SHP77 treated with DMSO at 0.1 percent for 48 hours (cell line): ENCODE results near the gene MARCHF10.

ENCODE experiments used
- DNase-seq: peaks from one replicate; lab custom pipeline; 2025; lab: John Stamatoyannopoulos, UW

MARCHF10 gene

DNA sequence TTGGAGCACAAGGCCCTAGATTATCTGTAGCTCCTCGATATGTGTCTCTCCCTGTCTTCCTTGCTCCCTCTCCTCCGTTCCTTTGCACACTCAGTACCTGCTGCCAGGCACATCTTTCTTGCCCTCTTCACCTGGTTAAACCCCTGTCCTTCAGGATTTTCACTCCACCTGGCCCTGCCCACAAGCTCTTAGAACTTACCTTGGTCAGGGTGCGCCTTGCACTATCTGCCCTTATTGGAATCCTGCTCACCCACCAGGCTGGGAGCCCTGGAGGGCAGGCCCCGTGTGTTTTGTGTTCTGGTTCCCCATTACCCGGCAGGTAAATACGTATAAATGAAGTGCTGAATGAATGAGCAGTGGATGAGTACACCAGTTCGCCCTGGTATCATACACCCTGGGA is 54.6 kb downstream of the MARCHF10 start:
- DNase-seq = no peak

DNA sequence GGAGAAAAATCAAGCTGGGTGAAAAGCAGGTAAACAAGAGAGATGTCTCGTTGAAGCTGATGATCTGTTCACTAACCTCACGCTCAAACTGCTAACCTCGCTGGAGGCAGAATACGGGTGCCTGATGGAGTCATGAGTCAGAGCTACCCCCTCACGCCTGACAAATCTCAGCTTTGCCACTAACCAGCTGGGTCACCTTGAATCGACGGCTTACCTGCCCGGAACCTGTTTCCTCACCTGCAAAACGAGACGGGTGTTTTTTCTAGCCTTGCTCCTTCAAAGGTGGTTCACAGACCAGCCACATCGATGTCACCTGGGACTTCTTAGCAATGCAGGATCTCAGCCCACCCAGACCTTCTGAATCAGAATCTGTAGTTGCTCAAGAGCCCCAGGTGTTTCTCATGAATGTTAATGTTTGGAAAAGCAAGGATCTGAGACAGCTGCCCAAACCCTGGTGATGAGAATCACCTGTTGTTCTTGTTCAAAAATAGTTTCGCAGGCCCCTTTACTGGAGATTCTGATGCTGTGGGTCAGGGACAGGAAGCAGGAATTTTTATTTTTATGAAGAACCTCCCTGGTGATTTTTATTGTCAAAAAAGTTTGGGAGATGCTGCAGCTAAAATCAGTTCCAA is 56.9 kb downstream of the MARCHF10 start:
- no peak for DNase-seq

DNA sequence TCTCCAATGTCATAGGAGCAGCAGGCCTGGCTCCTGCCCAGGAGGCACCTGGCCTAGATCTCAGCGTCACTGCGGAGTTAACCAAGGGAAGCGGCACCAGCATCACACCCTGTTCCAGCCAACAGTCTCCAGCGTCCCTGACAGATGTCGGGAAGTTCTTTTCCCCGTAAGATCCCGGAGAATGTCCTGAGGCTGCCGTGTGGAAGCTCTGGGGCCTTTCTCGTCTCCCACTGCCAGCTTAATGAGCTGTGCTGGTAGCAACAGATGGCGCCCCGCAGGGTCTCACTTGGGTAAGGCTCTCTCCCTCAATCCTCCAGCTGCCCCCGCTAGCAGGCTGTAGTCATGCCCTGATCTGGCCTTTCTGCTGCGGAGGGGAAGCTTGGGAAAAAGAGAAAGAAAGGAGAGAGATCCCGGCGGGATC is 57.5 kb downstream of the MARCHF10 start:
- no peak for DNase-seq

DNA sequence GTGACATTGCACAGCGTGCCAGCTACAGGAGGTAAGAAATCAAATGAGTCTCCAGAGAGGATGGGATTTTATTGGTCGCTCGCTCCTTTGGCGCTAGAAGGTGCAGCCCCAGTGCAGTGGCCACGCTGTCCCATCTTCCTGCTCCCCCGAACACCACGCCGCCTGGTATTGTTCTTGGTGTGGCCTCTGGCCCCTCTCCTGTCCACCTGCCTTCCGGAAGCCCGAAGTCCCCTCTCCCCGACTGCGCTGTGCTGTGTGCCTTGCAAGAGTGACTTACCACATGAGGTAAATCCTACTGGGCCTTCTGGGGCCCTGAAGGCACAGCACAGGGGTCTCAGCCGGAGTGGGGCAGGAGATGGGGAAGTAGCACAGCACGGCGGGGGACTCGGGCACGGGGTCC is 58.2 kb downstream of the MARCHF10 start:
- no peak for DNase-seq

DNA sequence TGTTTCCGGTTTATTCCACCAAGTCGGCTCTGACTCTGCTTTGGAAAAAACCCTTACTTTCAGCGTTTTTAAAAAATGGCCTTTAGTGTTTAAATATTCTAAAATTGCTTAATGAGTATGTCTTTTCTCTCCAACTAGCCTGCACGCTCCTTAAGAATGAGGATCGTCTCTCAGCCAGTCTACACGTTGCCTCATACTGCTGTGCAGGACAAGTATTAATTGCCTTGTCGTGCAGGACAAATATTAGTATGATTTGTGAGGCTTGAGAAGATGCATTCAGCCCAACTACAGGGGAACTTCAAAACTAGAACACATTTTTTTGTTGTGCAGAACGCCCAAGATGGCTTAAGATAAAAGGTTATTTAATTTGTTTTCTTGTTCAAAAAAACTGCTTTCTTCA is 61.2 kb downstream of the MARCHF10 start:
- DNase-seq = no peak

DNA sequence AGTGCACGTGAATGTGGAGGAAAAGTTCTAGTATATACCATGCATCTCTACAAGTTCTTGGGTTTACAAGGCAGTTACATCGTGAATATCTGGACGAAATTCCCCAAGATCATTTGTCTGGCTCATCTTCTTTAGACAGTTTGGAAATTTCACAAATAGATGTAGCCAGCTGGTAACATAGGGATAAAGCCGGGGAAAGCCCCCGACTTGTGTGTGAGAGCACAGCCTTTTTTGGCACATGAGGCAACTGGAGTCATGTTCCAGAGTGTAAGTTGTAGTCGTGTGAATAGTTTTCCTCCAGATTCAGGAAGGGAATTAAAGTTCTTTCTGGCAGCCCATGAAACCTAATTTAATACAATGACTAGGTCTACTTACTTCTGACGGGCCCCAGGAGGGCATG is 62.3 kb downstream of the MARCHF10 start:
- no peak for DNase-seq

DNA sequence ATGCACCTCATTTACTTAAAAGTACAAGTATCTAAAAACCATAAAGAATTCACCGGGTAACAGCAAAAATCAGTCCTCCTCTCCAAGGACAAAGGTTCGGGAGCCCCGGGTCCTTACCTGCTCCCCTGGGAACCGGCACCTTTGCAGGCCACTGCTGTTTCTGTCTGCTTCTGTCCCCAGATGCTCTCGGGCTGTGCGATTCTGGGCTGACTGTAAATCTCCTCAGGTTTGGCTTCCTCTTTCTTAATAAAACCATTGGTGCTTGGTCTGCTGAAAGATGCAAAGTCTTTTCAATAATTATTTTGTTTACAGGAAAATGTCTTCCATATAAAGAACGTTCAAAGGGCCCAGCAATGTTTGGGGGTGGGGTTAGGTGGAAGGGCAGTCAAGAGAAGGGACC is 63.9 kb downstream of the MARCHF10 start:
- no peak for DNase-seq

DNA sequence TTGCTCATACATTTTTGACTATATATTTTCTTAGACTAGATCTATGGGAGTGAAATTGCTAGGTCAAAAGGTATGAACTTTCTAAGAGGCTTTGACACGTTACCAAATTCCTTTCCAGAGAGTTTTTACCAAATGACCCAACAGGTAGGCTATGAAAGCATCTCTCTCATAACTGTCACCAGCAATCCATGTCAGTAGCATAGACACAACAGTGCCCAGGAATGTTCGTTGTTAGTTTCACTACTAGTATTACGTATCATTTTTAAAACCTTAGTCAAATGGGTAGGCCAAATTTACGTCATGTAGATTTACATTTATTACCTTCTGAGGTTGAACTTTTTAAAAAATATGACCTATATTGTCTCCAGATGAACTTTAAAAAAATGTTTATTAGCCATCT is 66.8 kb downstream of the MARCHF10 start:
- no peak for DNase-seq

DNA sequence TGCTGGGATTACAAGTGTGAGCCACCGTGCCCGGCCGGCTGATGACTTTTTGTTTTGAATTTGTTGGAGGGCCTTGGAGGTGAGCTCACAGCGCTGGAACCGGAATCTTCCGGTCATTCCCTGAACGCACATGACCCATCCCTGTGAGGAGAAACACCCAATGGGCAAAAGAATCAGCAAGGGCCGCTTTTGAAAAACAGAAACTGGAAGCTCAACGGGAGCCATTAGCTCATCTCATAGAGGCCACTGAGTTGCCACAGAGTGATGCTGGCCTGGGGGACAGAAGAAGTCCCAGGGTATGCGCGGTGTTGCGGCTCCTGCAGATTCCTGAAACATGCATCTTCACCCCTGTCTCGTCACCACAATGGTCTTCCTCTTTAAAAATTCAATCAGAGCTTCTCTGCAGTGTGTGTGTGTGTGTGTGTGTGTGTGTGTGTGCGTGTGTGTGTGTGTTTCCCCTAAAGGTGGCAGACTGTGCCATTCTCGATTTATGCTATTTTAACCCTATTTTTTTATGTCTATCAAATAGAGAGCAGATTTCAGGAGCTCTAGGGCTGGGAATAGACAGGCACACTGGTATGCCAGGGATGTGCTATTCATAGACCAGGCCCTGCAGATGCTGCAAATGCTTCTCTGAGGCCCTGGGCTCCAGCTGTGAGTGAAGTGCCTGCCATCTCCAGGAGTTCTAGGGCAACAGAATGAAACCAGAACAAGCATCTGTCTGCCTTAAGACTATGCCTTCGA is 68.3 kb downstream of the MARCHF10 start:
- DNase-seq = no peak

DNA sequence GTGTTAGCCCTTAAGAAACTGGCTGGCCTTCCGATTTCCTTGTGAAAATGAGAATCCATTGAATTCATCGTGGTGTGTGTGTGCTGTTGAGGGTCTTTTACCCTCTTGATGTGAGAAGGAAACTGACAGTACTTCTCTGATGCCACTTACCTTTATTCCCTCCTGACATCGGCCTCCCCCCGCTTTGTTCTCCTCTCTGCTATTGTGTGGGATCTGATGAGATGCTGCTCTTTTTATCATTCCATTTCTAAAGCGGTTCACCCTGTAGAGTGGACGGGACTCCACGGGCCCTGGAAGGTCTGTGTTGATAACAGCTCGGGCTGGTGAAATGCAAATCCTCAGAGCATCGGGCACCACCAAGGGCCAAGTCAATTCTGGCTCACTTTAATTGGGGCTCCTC is 69.8 kb downstream of the MARCHF10 start:
- no peak for DNase-seq

DNA sequence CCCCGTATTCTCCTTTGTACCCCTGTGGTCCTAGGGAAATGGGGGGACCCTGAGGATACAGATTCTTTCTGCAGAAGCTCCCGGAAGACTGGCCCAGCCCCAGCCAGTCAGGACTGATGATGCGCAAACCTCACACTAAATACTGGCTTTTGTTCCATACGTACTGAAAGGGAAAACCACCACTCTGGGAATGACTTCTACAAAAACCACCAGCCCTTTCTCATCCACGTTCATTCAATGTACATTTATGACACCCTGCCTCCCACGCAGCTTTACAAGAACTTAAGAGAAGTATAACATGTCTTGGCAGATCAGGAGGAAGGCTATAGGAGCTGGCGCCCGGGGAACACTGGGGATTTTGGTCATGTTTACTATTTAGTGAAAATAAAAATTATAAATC is 70.6 kb downstream of the MARCHF10 start:
- no peak for DNase-seq

DNA sequence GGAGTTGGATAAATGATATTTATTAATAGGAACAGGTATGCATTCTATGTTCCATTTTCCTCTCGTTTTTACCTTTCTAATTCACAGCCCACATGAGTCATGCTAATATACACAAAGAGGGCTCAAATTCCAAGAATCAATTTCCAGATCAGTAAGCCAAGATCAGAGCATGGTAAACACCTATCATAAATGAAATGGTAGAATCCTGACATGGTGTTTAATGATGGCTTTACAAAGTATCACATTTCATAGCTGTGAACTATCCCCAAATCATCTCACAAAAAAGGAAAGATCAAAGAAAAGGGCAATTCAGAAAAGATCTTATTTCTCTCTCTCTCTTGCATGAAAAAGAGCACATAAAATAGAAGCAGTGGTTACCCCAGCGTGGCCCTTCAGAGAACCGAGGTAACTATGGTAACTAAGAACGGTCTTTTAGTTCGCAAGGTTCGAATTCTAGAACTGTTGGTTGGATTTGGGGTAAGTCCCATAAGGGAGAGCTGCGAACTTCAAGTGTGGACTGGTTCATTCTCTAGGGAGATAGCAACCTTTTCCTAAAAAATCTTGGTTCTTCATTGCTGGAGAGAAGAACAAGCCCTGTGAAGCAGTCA is 73.0 kb downstream of the MARCHF10 start:
- DNase-seq = no peak

DNA sequence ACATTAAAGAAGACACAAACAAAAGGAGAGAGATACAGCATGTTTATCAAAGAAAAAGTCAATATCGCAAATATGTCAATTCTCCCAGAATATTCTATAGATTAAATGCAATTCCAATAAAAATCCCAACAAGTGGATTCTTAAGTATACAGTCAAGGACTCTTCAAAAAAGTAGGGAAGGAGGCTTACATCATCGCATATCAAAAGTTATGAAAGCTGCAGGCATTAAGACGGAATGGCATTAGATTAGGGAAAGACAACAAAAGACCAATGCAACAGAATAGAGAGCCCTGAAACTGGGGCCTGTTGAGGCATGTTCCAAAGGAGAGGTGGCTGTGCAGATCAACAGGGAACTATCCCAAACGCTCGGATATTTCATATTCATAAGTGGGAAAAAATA is 76.0 kb downstream of the MARCHF10 start:
- no peak for DNase-seq

DNA sequence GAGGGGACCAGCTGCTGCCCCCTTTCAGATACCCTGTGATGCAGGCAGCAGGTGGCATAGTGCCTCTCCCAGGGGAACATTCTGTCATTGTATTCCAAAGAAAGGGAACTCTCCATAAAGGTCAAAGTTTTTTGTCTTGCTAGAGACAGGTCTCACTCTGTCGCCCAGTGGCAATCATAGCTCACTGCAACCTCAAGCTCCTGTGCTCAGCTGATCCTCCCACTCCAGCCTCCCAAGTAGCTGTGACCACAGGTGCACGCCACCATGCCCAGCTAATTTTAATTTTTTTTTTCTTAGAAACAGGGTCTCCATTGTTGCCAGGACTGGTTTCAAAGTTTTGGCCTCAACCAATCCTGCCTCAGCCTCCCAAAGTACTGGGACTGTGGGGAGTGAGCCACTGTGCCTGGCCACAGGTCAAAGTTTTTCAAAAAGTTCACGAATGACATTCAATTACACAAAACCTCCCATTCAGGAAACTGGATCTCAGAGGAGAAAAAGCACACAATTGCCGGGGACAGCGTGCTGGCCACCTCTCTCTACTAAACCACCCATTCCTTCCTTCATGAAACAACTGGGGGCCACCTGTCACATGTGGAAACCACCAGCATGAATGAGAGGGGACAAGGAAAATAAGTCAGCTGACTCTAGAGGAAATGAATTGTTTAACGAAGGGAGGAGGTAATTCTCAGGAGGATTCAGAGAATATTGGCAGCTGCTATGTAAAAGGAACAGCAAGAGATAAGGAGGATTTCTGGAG is 80.0 kb downstream of the MARCHF10 start:
- no peak for DNase-seq

DNA sequence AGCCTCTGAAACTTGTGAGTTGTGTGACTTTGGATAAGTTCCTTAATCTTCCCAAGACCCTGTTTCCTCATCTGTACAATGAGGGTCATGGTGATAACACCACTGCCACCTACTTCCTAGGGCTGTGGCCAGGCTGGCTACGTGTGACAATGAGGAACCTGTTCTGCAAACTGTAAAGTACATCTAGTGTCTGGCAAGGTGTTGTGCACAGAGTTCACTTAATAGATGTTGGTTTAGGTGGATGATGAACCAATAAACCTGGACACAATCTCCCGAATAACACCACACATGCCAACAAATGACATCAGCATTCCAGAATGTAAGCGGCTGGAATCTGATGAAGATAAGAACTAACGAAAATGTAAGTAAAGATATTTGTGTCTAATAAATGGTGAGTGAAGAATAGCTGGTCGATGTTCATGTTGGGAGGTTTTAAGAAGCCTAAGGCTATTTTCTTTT is 82.3 kb downstream of the MARCHF10 start:
- no peak for DNase-seq

DNA sequence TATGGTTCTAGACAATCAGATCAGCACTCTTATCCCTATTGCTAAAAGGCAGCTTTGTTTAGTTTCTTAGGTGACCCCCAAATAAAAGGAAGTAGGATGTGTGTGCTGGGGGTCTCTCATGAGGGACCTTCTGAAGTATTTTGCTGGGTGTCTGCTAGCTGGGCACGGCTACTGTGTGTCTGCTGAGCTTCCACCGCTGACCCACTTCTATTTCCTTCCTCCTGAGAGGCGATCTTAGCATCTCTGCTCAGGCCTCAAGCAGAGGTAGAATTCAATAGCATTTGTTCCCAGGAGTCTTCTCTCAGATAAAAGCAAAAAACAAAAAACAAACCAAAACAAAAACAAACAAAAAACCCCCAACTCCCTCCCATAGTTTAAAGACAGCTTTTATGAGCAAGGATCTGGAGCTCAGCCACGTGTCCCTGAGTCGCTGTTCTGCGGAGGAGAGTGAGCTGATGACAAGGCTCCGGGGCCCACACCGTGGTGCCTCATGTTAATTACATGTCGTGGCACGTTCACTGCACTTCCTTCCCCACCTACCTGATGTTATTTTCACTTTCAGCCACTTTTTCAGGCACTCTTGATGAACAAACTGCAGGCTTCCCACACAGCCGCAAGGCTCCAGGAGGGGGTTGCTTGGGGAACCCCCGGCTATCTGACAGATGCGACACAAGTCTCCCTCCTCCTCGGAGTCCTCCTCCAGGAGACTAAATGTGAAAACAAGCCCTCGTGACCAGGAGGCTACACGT is 83.5 kb downstream of the MARCHF10 start:
- no peak for DNase-seq

DNA sequence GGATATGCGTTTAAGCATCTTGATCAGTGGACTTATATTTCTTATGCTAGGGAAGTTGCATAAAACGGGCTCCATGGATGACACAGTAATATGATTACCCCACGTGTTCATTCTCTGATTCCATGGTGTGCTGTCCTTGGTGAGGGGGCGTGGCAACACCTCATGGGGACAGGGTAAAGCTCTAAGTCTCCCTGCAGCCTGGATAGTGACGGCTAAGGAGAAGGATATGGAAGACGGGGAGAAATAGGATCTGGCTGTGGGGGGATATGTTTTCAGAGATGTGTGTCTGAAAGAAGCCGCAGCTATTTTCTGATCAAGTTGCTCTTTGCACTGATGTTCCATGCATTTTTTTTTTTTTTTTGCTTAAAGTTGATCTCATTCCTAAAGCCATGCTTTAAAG is 84.3 kb downstream of the MARCHF10 start:
- no peak for DNase-seq

DNA sequence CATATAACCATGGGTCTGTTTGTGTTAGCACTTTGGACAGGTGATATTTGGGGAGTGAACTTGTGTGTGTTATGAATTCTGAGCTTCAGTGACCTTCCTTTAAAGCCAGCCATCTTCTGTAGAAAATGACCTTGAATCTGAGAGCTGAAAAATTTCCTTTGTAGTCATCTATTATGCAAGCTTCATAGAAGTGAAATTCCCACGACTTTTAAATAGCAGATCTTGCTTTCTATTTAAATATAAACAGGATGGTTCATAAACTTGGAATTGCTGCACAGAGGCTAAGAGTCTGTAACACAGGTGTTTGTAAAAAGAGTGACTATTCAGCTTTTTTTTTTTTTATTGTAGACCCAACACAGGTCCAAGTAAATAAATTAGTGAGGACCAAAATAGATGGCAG is 85.5 kb downstream of the MARCHF10 start:
- no peak for DNase-seq

DNA sequence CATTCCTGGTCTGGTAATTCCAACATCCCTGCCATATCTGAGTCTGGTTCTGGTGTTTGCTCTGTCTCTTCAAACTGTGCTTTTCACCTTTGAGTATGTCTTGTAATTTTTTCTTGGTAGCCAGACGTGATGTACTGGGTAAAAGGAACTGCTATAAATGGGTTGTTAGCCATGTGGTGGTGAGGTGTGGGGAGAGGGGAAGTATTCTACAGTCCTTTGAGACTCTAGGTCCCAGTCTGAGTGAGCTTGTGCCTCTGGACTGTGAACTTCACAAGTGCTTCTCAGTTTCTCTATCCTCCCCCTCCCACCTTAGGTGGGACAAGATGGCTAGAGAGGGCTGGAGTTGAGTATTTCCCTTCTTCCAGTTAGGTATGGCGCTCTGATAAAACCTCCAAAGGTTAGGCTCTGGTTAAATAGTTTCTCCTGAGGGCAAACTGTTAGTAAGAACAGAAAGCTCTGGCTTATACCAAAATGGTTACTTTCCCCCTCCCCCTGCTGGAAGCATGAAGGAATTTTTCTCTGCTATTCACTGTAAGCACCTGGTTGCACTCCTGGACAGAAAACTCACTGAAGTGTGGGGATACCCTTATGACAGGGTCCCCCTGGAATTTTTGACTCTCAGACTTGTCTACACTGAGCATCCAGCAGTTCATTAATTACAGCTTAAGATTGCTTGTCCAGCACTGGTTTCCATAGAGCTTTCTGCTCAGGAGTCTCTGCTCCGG is 87.8 kb downstream of the MARCHF10 start:
- DNase-seq = no peak

DNA sequence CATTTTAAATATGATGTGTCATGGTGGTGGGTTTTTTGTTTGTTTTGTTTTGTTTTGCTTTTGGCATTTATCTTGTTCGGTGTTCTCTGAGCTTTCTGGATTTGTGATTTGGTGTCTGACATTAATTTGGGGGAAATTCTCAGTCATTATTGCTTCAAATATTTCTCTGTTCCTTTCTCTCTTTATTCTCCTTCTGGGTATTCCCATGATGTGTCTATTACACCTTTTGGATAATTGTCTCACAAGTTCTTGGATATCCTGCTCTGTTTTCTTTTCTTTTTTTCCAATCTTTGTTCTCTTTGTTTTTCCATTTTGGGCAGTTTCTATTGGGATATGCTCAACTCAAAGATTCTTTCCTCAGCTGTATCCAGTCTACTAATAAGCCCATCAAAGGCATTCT is 88.5 kb downstream of the MARCHF10 start:
- no peak for DNase-seq

DNA sequence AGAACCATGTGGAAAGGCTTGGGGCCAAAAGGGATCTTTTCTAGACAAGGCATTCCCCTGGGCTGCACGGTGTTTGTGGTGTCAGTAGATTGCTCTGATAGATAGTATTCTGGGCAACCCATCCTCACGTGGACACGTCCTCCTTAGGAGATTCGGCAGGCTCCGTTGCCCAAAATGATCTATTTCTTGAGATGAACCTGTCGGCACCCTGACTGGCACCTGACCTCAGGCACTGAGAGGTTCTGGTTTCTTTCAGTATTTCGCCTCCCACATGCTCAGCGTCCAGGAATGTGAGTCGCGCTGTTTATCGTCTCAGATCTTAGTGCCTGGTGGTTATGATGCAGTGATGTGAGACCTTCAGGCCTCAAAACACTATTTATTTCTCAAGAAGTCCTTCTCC is 89.7 kb downstream of the MARCHF10 start:
- no peak for DNase-seq
